AG10803 (cell line): ENCODE data around the gene DAGLA.

Source experiments
- DNase-seq: peaks from one replicate; pipeline ENCODE4 v3.0.0; 2010; ENCODE audit warnings: low read depth
- H3K4me3 ChIP-seq: 2 replicates; pipeline ENCODE4 v1.5.1; 2011; ENCODE audit warnings: mild to moderate bottlenecking, low read length, control low read depth
- TF ChIP-seq, protein P1 (sequence below): conservative IDR thresholded peaks from 2 replicates; pipeline ENCODE4 v1.5.1; 2011; ENCODE audit warnings: mild to moderate bottlenecking, low read length, control low read depth, inconsistent platforms

DAGLA gene

DNA sequence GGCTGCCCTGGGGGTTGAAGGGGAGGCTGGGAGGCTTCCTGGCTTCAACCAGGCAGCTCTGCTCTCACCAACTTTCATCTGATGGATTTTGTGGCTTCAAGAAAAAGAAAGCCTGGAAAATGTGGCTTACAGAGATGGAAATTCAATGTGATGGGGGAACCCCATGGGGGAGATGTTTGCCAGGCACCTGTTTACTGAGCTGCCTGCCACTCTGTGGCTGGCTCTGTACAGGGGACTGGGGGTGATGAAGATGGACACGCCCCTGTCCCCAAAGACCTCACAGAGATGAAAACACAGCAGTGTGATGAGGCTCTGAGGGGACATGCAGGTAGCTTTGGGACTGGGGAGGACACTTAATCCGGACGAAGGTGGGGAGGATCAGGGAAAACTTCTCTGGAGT lies 102.1 kb downstream of the DAGLA start:
- DNase-seq: no peak
- H3K4me3 ChIP-seq: no peak overlapping the region
- TF ChIP-seq, protein P1, sequence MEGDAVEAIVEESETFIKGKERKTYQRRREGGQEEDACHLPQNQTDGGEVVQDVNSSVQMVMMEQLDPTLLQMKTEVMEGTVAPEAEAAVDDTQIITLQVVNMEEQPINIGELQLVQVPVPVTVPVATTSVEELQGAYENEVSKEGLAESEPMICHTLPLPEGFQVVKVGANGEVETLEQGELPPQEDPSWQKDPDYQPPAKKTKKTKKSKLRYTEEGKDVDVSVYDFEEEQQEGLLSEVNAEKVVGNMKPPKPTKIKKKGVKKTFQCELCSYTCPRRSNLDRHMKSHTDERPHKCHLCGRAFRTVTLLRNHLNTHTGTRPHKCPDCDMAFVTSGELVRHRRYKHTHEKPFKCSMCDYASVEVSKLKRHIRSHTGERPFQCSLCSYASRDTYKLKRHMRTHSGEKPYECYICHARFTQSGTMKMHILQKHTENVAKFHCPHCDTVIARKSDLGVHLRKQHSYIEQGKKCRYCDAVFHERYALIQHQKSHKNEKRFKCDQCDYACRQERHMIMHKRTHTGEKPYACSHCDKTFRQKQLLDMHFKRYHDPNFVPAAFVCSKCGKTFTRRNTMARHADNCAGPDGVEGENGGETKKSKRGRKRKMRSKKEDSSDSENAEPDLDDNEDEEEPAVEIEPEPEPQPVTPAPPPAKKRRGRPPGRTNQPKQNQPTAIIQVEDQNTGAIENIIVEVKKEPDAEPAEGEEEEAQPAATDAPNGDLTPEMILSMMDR: no peak

DNA sequence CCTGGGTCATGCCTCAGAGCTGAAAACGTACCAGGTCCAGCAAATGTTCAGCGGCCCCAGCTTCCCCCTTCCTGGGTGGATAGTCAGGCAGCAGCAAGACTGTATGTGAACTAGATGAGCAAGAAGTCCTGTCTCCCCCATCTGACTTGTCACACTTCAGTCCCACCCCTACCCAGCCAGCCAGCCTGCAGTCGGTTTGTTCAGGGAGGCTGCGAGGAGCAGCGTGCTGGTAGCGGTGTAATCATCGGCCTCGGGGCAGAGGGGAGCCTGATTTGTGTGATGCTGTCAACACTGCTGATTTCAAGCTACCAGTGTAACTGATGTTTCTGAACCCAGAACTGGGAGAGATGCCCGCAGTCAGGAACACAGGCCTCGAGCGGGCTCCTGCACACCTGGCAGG lies 102.7 kb downstream of the DAGLA start:
- DNase-seq: no peak
- TF ChIP-seq, protein P1: no peak
- no peak overlapping the region for H3K4me3 ChIP-seq

DNA sequence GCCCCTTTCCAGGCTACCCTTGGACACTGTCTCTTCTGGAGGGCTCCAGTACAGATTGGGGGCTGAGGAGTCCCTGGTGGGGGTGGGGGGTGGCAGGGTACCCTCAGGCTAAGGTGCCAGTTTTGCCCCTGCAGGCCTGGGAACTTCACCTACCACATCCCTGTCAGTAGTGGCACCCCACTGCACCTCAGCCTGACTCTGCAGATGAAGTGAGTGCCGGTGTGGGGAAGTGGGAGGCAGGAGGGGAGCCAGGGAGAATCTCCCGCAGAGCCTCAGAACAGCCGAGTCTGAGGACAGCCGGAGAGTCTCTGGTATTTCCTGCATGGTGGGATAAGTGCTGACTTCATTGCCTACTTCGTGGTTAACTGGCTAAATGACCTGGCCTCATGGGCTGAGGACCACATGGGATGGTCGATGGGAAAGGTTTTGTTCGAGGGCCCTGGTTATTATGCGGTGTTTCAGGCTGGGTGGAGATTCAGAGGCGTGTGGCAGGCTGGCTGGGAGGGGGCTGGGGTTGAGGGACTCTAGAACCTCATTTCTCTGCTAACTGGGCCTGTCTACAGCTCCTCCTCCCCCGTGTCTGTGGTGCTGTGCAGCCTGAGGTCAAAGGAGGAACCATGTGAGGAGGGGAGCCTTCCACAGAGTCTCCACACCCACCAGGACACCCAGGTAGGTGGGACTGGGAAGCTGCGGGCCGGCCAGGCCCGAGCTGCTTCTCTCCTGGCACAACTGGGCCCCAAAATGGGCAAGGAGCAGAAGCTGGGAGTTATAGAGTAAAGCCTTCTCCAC lies 103.7 kb downstream of the DAGLA start:
- DNase-seq: peak; percentile 31
- TF ChIP-seq, protein P1: no peak

DNA sequence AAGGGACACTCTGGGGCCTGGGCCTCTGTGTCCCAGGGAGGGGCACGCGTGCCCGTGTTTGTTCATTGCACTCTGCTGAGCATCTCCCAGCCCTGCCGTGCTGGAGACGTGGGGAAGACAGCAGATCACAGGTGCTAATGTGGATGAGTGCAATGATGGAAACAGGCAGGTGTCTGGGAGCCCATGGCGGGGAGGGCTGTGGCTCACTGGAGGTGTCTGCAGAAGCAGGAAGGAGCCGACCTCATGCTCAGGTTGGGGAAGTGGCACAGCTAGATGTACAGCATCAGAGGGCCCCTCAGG lies 104.3 kb downstream of the DAGLA start:
- no peak for DNase-seq
- no peak overlapping the region for H3K4me3 ChIP-seq
- TF ChIP-seq, protein P1: no peak

More for the DNA sequence above, 103.7 kb downstream of the DAGLA start:
- no peak overlapping the region for H3K4me3 ChIP-seq

DNA sequence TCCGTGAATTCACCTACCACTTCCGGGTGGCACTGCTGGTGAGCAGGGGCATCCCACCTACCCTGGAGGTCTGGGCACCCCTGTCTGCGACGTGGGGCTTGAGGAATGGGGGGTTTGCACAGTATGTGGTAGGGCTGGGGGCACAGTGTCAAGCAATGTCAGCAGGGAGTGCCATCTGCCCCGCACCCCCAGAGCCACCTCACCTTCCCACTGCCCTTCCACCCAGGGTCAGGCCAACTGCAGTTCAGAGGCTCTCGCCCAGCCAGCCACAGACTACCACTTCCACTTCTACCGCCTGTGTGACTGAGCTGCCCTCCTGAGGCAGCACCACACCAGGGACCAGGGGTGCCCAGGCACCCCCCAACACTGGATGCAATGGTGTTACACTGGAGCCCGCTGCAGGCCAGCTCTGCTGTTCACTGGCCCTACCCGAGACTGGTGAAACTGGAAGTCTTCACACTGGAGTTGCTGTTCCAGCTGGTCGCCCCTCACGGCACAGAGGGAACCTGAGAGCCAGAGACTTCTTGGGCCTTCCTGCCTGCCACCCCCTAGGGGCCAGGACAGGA lies 105.7 kb downstream of the DAGLA start:
- no peak for DNase-seq
- TF ChIP-seq, protein P1: no peak
- no peak overlapping the region for H3K4me3 ChIP-seq

DNA sequence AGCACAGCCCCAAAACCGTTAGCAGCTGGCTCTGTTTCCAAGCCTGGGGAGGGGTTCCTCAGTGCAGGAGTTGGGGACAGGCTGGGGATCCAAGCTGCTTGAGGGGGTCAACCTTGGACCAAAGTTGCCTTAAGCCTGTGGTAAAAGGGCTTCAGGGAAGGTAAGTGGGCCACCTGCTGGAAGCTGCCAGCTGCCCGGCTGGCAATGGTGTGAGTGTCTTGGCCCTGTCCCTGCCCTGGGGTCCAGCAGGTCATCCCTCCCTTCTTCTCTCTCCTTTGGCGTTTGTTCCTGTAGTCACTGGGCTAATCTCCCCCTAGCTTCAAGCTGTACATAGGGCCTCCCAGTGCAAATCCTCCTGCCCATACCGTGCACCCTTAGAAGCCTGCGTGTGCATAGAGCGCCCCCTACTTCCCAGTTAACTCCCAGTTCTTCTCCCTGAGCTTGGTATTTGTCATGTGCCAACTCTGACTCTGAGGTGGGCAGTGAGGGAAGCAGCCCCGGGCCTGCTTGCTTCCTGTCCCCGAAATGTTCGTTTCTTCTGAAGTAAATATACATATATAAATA lies 107.8 kb downstream of the DAGLA start:
- DNase-seq: peak; percentile 30
- TF ChIP-seq, protein P1: peak; percentile 36
- H3K4me3 ChIP-seq: no peak overlapping the region

DNA sequence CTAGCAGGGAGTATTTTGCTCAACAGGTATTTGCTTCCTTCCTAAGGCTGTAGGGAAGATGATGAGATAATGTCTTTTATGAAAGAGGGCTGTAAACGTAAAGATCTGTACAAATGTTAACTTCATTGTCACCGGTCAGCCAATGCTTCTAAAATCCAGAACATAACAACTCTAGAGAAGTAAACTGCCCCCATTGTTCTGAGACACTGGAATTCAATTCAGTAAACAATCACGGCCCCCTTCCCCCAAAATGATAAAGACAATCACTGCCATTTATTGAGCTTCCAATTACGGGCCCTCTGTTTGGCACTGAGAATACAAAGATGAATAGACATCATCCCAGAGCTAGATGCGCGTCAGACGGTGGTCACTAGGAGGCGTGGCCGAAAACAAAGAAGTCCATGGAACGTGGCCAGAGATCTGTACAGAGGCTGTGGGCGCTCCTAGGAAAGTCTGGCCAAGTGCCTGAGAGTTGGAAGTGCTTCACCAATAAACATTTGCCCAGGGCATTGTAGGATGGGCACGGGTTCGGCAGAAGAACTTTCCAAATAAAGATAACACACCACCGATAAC lies 111.6 kb downstream of the DAGLA start:
- DNase-seq: peak; percentile 85
- TF ChIP-seq, protein P1: peak; percentile 7; the same call in 1 of the 2 replicates
- peak overlapping the region; percentile 100 for H3K4me3 ChIP-seq
